Stimulated activated CD4-positive, alpha-beta T cell treated with anti-CD3 and anti-CD28 coated beads, Interleukin-4, amount 100 ng/mL, for 4 hours (primary cell): ENCODE data around the gene TIMM17B.

Experiments
- DNase-seq, 2 experiments: peaks; one replicate each; pipeline ENCODE4 v3.0.0-alpha.2; 2020

TIMM17B gene

GRCh38 chrX:48897625-48898306 lies at the start of gene TIMM17B, which contains the start of gene PQBP1:
Gene TIMM17B (minus strand): TSS chrX:48897768. CDS start chrX:48897749, 19 bp downstream.
Gene PQBP1 (plus strand): TSS chrX:48897930. CDS start chrX:48898510, 580 bp downstream.
- DNase-seq: peak; percentile 75 to 87

GRCh38 chrX:48945517-48946348 lies 48.2 kb upstream of the TIMM17B start:
- peak; percentile 31 to 35 for DNase-seq

- no peak for DNase-seq
These were observed 45.3 kb upstream of the TIMM17B start for GRCh38 chrX:48942895-48943294.

- no peak for DNase-seq
These were observed 42.9 kb upstream of the TIMM17B start for GRCh38 chrX:48940404-48940955.

DNA sequence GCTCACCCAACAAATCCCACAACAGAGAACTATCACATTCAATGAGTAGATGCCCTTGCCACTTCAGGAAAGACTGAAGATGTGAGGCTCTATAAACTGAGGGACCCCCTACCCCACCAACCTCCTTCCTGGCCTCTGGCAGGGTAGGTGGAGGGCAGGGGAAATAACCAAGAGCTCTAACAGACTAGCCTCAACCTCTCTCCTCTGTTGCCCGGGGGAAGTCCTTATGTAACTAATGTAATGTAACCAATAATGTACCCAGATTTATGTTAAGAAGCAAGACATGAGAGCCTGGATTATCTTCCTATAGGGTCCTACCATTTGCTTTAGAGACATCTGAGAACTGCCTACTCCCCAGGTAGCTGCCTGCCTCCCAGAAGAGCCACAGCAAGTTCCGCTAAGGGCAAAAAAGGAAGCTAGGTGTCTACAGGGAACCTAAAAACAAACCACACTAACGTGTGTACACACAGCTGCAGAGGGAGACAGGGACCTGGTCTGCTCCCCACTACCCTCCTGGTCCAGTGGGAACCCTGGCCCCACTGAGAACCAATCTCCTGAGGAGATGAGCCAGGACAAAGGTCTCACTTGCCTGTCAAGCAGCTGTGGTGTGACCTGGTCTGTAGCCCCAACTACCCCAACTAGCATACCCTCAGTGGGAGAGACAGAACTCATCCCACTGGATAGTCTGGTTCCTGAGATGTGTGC lies 42.1 kb upstream of the TIMM17B start:
- no peak for DNase-seq

DNA sequence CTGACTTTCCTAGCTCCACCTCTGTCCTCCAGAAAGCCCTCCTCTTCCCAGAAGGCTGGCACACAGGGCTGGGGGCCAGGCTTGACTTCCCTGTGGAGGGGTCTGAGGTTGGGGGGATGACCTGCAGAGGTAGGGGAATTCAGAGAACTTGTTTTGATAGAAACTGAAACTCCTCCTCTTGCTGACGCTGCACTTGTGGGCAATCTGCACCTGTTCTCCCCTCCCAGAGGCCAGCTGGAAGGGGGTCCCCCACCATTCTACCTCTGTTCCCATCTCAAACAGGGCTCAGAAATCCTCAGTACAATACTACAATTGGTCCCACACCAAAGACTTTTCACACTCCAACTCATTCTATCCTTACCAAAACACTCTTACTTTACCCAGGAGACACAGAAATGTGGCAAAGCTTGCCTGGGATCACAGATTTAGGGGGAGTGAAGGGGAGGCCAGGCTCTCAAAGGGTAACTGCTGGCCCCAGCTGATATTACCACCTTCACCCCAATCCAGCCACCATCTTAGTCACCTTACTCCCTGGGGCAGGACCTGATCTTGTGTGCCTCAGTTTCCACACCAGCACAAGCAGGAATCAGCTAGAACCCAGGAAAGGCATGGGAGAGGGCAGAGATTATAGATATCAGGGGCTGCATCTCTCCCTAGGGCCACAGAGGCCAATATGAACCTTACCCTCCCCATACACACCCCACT lies 41.3 kb upstream of the TIMM17B start:
- DNase-seq: peak; percentile 49 to 55

GRCh38 chrX:48937054-48937907 lies 39.7 kb upstream of the TIMM17B start:
- peak; percentile 72 to 85 for DNase-seq

DNA sequence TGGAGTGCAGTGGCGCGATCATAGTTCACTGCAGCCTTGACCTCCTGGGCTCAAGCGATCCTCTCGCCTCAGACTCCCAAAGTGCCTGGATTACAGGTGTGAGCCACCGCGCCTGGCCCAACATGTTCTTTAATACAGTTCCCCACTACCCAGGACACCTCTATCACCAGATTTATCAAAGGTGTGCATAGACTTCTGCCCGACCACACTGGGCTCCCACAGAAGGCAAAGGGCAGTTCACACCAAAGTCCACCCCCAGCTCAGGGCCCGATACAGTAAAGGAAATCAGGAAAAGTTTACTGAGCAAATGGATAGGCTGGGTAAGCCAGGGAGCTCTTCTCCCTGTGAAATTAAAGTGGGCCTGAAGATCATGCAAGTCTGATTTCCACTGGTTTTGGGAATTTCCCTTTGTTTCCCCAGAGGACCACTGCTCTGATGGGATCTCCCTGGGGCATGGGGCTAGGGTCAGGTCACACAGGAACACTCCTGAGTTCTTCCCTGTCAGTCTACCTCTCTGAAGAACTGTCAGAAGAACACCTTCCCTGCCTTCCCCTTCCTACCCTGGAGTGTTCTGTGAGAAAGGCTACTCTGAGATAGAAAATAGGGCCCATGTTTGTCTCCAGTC lies 39.0 kb upstream of the TIMM17B start:
- no peak for DNase-seq

DNA sequence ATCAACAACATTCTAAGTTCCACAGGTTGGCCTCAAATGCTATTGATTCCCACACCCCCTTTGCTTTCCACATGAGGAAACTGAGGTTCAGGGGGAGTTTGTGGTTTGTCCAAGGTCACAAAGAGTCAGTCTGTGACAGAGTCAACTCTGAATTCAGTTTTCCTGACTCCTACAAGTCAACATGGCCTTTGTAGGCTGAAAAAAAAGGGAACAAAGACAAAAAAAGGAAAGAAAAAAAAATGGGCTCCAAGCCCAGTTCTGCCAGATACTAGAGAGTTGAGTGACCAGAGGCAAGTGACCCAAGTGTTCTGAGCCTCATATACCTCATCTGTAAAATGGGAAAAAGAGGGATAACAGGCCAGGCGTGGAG lies 37.7 kb upstream of the TIMM17B start:
- no peak for DNase-seq

DNA sequence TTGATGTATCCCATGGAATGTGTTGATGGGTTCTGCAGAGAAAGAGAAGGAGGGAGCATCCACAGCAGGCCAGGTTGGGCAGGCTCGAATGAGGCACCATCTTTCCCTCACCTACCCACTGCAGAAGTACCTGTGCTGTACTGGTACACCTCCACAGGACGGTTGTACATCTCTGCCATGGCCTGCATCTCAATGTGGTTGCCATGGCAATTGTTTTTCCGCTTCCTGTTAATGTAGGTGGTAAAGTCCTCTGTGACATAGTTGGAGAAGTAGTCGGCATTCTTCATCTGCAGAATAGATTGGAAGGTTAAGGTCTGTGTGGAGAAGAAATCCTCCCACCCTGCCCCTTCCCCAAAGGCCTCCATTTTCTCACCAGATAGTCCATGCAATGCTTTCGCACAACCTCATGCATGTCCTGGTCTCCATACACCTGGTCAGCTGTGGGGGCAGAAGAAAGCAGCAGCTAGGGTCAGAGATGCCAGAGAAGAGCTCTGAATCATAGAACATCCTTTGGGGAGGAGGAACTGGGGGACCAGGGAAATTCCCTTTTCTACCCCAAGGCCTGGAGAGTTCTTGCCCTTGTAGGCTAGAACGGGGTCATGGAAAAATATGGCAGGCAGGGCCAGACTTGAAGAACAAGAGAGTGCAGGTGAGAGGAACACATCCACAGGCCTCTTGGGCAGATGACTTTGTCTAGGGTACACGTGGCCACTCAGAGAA lies 37.2 kb upstream of the TIMM17B start:
- peak in 1 of 2 experiments; percentile 47 for DNase-seq

- DNase-seq: no peak
These were observed 36.2 kb upstream of the TIMM17B start for GRCh38 chrX:48933757-48934156.

DNA sequence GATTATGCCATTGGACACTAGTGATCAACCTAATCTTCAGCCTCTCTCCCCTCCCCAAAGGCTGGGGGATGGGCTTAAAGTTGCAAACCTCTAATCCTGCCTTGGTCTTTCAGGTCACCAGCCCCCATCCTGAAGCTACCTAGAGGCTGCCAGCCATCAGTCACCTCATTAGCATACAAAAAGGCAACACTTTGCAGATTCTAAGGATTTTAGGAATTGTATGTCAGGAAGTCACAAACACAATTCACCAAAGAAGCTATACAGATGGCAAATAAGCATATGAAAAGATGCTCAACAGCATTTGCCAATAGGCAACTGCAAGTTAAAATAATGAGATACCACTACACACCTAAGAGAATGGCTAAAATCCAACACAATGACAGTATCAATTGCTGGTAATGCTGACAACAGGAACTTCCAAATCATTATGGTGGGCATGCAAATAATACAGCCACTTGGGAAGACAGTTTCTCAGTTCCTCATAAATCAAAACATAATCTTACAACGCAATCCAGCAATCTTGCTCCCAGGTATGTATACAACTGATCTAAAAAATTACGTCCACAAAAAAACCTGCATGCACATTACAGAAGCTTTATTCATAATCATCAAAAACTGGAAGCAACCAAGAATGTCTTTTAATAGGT lies 30.3 kb upstream of the TIMM17B start:
- DNase-seq: no peak

GRCh38 chrX:48927123-48927522 lies 29.6 kb upstream of the TIMM17B start:
- DNase-seq: no peak

- DNase-seq: no peak
These were observed 26.7 kb upstream of the TIMM17B start for GRCh38 chrX:48924270-48924669.

DNA sequence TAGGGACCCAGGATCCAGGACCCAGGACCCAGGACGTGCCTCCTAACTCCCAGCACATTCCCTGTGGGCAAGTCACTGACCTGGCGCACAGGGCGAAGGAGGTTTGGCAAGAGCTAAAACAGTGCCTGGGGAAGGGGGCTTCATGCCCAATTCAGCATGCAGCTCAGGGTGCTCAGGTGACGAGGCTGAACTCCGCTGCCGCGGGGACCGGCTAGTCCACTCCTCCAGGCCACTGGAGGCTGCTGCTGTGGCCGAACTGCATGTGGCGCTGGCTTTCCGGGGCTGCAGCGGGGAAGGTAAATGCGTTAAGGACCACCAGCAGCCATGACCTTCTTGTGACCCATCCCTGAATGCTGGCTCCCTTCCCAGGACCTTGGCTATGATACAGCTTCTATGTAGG lies 26.2 kb upstream of the TIMM17B start:
- no peak for DNase-seq

DNA sequence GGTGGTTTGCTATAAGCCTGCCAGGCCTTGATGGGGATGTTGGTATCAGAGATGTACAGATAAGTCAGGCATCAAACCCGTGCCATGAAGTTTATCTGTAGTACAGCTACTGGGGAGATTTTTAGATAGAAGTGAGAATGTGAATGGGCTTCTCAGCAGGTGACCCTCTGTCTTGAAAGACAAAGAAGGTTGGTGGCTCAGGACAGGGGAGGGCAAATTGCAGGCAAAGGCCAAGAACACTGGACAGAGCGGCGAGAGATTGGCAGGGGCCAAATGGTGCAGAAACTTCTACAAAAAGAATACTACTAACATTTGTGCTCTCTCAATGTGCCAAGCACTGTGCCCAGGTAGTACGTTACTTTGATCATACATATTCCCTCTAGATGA lies 23.1 kb upstream of the TIMM17B start:
- no peak for DNase-seq

GRCh38 chrX:48919947-48920717 lies 22.6 kb upstream of the TIMM17B start:
- no peak for DNase-seq

GRCh38 chrX:48919360-48919841 lies 21.8 kb upstream of the TIMM17B start:
- no peak for DNase-seq
